CD8-positive, alpha-beta memory T cell (primary cell): ENCODE measurements around the gene TGIF1. TPM values are rescaled to one million over a fixed set of nuclear protein-coding genes. Genes with fewer than 3 reads are reported as not detected.
"Not testable (repeated sequence)": the region's sequence is repeated elsewhere in the genome, so short reads cannot be mapped to it uniquely, and the experiment has no call there.

ENCODE experiments used
- CTCF ChIA-PET: fragments of 350-600 bp; sonication (Branson Sonifier 250); formaldehyde crosslinking; loops from one replicate; lab custom pipeline; 2021; ENCODE audit warnings: antibody characterized with exemption; lab: Charles Lee
- POLR2A ChIA-PET: fragments of 350-600 bp; sonication (Branson Sonifier 250); formaldehyde crosslinking; loops from one replicate; lab custom pipeline; 2021; ENCODE audit warnings: antibody characterized with exemption; lab: Charles Lee
- DNase-seq, 5 donors: peaks; one replicate each; pipeline versions ENCODE4 v3.0.0 to v3.0.0-alpha.2; 2020 to 2022; ENCODE audit warnings: mixed read lengths in 1 of 5
- H3K27ac ChIP-seq: one replicate; pipeline ENCODE4 v1.7.0; 2013; ENCODE audit warnings: low read depth, mild to moderate bottlenecking, low read length, moderate library complexity
- H3K27me3 ChIP-seq: 2 replicates; pipeline ENCODE4 v1.7.0; 2013; ENCODE audit warnings: low read length, mild to moderate bottlenecking; ENCODE audit not compliant: insufficient read depth, poor library complexity, severe bottlenecking
- H3K36me3 ChIP-seq: 2 replicates; pipeline ENCODE4 v1.7.0; 2013; ENCODE audit warnings: mild to moderate bottlenecking, low read length, moderate library complexity; ENCODE audit not compliant: insufficient read depth
- H3K4me1 ChIP-seq: 2 replicates; pipeline ENCODE4 v1.7.0; 2013; ENCODE audit warnings: mild to moderate bottlenecking, low read length, moderate library complexity; ENCODE audit not compliant: insufficient read depth
- H3K4me3 ChIP-seq: 2 replicates; pipeline ENCODE4 v1.7.0; 2013; ENCODE audit warnings: mild to moderate bottlenecking, low read length
- H3K9me3 ChIP-seq: 2 replicates; pipeline ENCODE4 v1.7.0; 2013; ENCODE audit warnings: mild to moderate bottlenecking, low read length
- H3K27ac Mint-ChIP-seq, 8 donors: one replicate each; pipeline ENCODE4 v1.8.0; 2020 to 2021; ENCODE audit warnings: mixed read lengths in 8 of 8, mild to moderate bottlenecking in 6 of 8, inconsistent platforms in 3 of 8, moderate library complexity in 3 of 8
- H3K27me3 Mint-ChIP-seq, 2 donors: one replicate each; pipeline ENCODE4 v1.8.0; 2020 to 2021; ENCODE audit warnings: mixed read lengths in 2 of 2, mild to moderate bottlenecking in 1 of 2, moderate library complexity in 1 of 2
- H3K36me3 Mint-ChIP-seq, 3 donors: one replicate each; pipeline ENCODE4 v1.8.0; 2020 to 2021; ENCODE audit warnings: mixed read lengths in 3 of 3, inconsistent platforms in 1 of 3, mild to moderate bottlenecking in 1 of 3
- H3K4me1 Mint-ChIP-seq, 3 donors: one replicate each; pipeline ENCODE4 v1.8.0; 2020 to 2021; ENCODE audit warnings: mixed read lengths in 3 of 3, inconsistent platforms in 1 of 3, mild to moderate bottlenecking in 1 of 3
- H3K4me3 Mint-ChIP-seq, 7 donors: one replicate each; pipeline ENCODE4 v1.8.0; 2020 to 2021; ENCODE audit warnings: mixed read lengths in 7 of 7, mild to moderate bottlenecking in 6 of 7, moderate library complexity in 4 of 7, inconsistent platforms in 2 of 7
- H3K9me3 Mint-ChIP-seq, 5 donors: one replicate each; pipeline ENCODE4 v1.8.0; 2020 to 2022; ENCODE audit warnings: mixed read lengths in 5 of 5, mild to moderate bottlenecking in 3 of 5, moderate library complexity in 2 of 5, inconsistent platforms in 1 of 5
- polyA plus RNA-seq: library from polyadenylated mRNA; unstranded; fragments of 300-500 nt; fragmentation: Illumina TruSeq; gene quantifications from one replicate; pipeline ENCODE4 v1.2.3, GENCODE V29; 2021
- total RNA-seq, 2 experiments: library from RNA; stranded (reverse); gene quantifications; one replicate each; pipeline ENCODE4 v1.2.3, GENCODE V29; 2021

The TGIF1 gene
- total and polyA plus RNA-seq, 3 experiments from 2014 or later, result 36.9 to 77.0 (median 38.3) TPM

DNA sequence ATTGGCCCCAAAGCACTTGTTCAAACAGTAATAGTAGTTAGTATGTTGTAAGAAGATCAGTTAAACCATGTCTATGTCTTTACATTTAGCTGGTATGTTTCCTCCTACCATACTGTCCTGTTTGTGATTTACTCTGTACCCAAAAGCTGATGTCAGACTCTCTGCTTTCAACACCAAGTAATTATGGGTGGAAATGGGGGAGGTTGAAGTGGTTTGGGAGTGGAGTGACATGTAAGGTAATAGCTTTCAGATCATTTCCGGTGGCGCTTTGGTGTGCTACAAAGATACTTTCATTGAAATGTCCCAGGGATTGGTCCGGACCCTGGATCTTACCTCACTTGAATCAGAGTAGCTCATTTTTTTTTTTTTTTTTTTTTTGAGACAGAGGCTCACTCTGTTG lies 39.7 kb upstream of the TGIF1 start:
- H3K4me1 Mint-ChIP-seq, result peaks cover 7 to 14% (median 12%) of the 10 kb centered on the region in 3 donors
- no peak for DNase-seq
- peaks cover 0 to 1% of the 10 kb centered on the region in 2 donors for H3K27me3 Mint-ChIP-seq
- no peak overlapping the region for H3K4me3 Mint-ChIP-seq
- H3K9me3 ChIP-seq, result no peaks in the 10 kb centered on the region
- POLR2A ChIA-PET, result no interaction called here
- no peaks in the 10 kb centered on the region for H3K9me3 Mint-ChIP-seq
- CTCF ChIA-PET, result interaction anchor here (1.2 kb wide), 1 partner anchor 175 kb away, joined by 3 read pairs; no protein-coding TSS in a partner anchor
- no peaks in the 10 kb centered on the region for H3K27me3 ChIP-seq
- no peaks in the 10 kb centered on the region for H3K4me1 ChIP-seq
- H3K27ac ChIP-seq, result no peak overlapping the region
- peaks cover 0 to 1% (median 0%) of the 10 kb centered on the region in 3 donors for H3K36me3 Mint-ChIP-seq
- no peak overlapping the region for H3K4me3 ChIP-seq
- H3K36me3 ChIP-seq, result no peaks in the 10 kb centered on the region
- H3K27ac Mint-ChIP-seq, result no peak overlapping the region

GRCh38 chr18:3410876-3411275 lies 39.1 kb upstream of the TGIF1 start:
- CTCF ChIA-PET, result interaction anchor here (1.2 to 1.7 kb wide), 2 partner anchors 11 to 174 kb away, joined by 3 to 4 read pairs; no protein-coding TSS in a partner anchor
- H3K36me3 Mint-ChIP-seq, H3K4me1 ChIP-seq, H3K27me3 ChIP-seq, H3K4me3 ChIP-seq, H3K9me3 ChIP-seq, H3K27me3 Mint-ChIP-seq, H3K9me3 Mint-ChIP-seq, H3K27ac ChIP-seq, H3K4me3 Mint-ChIP-seq, H3K36me3 ChIP-seq, DNase-seq: not testable (repeated sequence)
- H3K27ac Mint-ChIP-seq, result peak overlapping the region in 1 of 8 donors; percentile 21
- peaks cover 7 to 14% (median 12%) of the 10 kb centered on the region in 3 donors for H3K4me1 Mint-ChIP-seq
- POLR2A ChIA-PET, result interaction anchor here (0.9 kb wide), 1 partner anchor 37 kb away, joined by 3 read pairs; no protein-coding TSS in a partner anchor

DNA sequence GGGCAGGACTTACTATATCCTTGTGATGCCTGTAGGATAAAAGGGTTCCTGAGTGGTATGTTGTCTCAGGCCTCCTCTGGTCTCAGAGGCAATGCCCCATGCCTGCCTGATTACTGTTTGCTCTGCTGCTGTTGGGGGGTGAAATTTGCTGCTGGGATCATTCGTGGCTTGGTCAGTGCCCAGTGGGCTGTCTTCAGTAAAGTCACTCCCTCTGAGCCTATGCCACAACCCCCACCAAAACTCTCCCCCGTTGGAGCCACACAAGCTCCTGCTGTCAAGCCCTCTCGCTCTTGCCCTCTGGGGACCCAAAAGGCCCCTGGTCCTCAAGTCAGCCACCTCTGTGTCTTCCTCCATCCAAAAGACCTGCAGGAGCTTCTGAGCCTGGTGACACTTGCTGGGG lies 38.6 kb upstream of the TGIF1 start:
- Histone ChIP-seq H3K36me3 (no peaks in the 10 kb centered on the region), H3K4me1 (no peaks in the 10 kb centered on the region), H3K4me3 (peak overlapping the region; percentile 20), H3K27ac (no peak overlapping the region), H3K27me3 (no peaks in the 10 kb centered on the region), H3K9me3 (no peaks in the 10 kb centered on the region)
- H3K27me3 Mint-ChIP-seq, result peaks cover 0 to 1% of the 10 kb centered on the region in 2 donors
- peak overlapping the region in 3 of 7 donors; percentile 26 to 68 (median 53) for H3K4me3 Mint-ChIP-seq
- H3K27ac Mint-ChIP-seq, result no peak overlapping the region
- ChIA-PET POLR2A (interaction anchor here (0.9 kb wide), 1 partner anchor 37 kb away, joined by 3 read pairs; no protein-coding TSS in a partner anchor), CTCF (interaction anchor here (1.2 to 1.7 kb wide), 3 partner anchors 12 to 254 kb away, joined by 3 to 4 read pairs (median 4); no protein-coding TSS in a partner anchor)
- peaks cover 0 to under 1% (median 0%) of the 10 kb centered on the region in 3 donors for H3K36me3 Mint-ChIP-seq
- H3K4me1 Mint-ChIP-seq, result peaks cover 7 to 14% (median 12%) of the 10 kb centered on the region in 3 donors
- no peaks in the 10 kb centered on the region for H3K9me3 Mint-ChIP-seq
- DNase-seq, result no peak

DNA sequence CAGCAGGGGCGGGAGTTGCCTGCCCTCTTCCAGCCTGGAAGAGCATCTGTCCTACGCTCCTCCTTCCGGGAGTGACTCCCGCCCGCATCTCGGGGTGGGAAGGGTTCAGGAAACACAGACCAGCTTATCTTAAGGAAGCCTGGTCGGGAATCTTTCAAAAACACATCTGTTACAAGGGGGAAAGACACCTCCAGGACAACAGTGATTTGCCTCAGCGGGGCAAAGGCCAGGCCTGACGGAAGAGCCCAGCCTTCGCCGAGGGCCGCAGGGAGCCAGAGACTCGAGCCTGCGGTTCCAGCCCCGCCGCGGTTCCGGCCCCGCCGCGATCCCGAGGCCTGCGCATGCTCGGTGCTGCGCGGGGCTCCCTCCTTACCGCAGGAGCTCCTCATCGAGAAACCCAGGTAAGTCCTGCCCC lies 38.1 kb upstream of the TGIF1 start:
- H3K4me1 Mint-ChIP-seq, result peaks cover 7 to 14% (median 12%) of the 10 kb centered on the region in 3 donors
- H3K36me3 ChIP-seq, result no peaks in the 10 kb centered on the region
- H3K4me1 ChIP-seq, result no peaks in the 10 kb centered on the region
- H3K9me3 Mint-ChIP-seq, result no peaks in the 10 kb centered on the region
- H3K36me3 Mint-ChIP-seq, result no peaks in the 10 kb centered on the region
- H3K27ac Mint-ChIP-seq, result no peak overlapping the region
- H3K27ac ChIP-seq, result no peak overlapping the region
- peak in 3 of 5 donors; percentile 8 to 25 (median 9) for DNase-seq
- H3K27me3 Mint-ChIP-seq, result peaks cover 0 to 1% of the 10 kb centered on the region in 2 donors
- no peaks in the 10 kb centered on the region for H3K27me3 ChIP-seq
- no peaks in the 10 kb centered on the region for H3K9me3 ChIP-seq
- peak overlapping the region; percentile 20 for H3K4me3 ChIP-seq
- ChIA-PET CTCF (interaction anchor here (0.5 to 1.7 kb wide), 4 partner anchors 12 to 253 kb away, joined by 3 to 4 read pairs (median 4); no protein-coding TSS in a partner anchor), POLR2A (interaction anchor here (0.9 kb wide), 1 partner anchor 36 kb away, joined by 3 read pairs; no protein-coding TSS in a partner anchor)
- peak overlapping the region; percentile 53 to 78 (median 65) for H3K4me3 Mint-ChIP-seq

GRCh38 chr18:3412528-3412927 lies 37.4 kb upstream of the TGIF1 start:
- H3K27ac ChIP-seq, H3K36me3 Mint-ChIP-seq, H3K9me3 ChIP-seq, H3K27me3 Mint-ChIP-seq, DNase-seq, H3K36me3 ChIP-seq, H3K9me3 Mint-ChIP-seq, H3K4me1 ChIP-seq, H3K27me3 ChIP-seq, H3K27ac Mint-ChIP-seq, H3K4me3 ChIP-seq: not testable (repeated sequence)
- POLR2A ChIA-PET, result interaction anchor here (0.5 kb wide), 1 partner anchor 31 kb away, joined by 5 read pairs; no protein-coding TSS in a partner anchor
- peak overlapping the region in 5 of 7 donors; percentile 26 to 70 (median 44) for H3K4me3 Mint-ChIP-seq
- peaks cover 7 to 14% (median 12%) of the 10 kb centered on the region in 3 donors for H3K4me1 Mint-ChIP-seq
- CTCF ChIA-PET, result interaction anchor here (0.5 to 1.7 kb wide), 5 partner anchors 13 to 253 kb away, joined by 3 to 4 read pairs (median 4); no protein-coding TSS in a partner anchor

DNA sequence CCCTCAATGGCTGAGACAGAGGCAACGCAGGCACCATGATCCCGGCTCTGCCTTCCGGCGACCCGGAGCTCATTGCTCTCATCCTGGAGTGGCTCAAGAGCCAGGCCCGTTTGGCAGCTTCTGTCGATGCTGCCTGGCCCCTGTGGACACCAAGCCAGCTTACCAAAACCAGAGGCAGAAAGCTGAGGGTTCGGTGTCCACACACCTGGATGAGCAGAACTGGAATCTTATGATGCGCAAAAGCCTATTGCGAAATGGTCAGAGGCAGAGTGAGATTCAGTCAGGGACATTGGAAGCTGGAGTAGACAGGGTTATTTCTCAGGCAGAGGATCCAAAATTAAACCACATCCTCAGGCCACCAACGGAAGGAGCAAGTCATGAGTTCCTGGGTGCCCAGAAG lies 34.9 kb upstream of the TGIF1 start:
- Mint-ChIP-seq H3K9me3 (no peaks in the 10 kb centered on the region), H3K27me3 (no peaks in the 10 kb centered on the region), H3K36me3 (peaks cover 0 to 1% (median 0%) of the 10 kb centered on the region in 3 donors), H3K4me3 (no peak overlapping the region), H3K27ac (peak overlapping the region in 1 of 8 donors; percentile 36), H3K4me1 (peaks cover 7 to 14% (median 12%) of the 10 kb centered on the region in 3 donors)
- Histone ChIP-seq H3K9me3 (no peaks in the 10 kb centered on the region), H3K27me3 (no peaks in the 10 kb centered on the region), H3K27ac (no peak overlapping the region), H3K4me3 (no peak overlapping the region), H3K36me3 (no peaks in the 10 kb centered on the region), H3K4me1 (no peaks in the 10 kb centered on the region)
- CTCF ChIA-PET, result no interaction called here
- POLR2A ChIA-PET, result no interaction called here
- no peak for DNase-seq

- no peaks in the 10 kb centered on the region for H3K4me1 Mint-ChIP-seq
- no peak overlapping the region for H3K27ac ChIP-seq
- H3K9me3 ChIP-seq, result no peaks in the 10 kb centered on the region
- no peak overlapping the region for H3K4me3 Mint-ChIP-seq
- peaks cover 0 to 6% (median 0%) of the 10 kb centered on the region in 5 donors for H3K9me3 Mint-ChIP-seq
- ChIA-PET POLR2A (no interaction called here), CTCF (no interaction called here)
- H3K4me3 ChIP-seq, result no peak overlapping the region
- H3K36me3 ChIP-seq, result no peaks in the 10 kb centered on the region
- H3K27me3 Mint-ChIP-seq, result no peaks in the 10 kb centered on the region
- no peaks in the 10 kb centered on the region for H3K4me1 ChIP-seq
- no peak for DNase-seq
- H3K27me3 ChIP-seq, result no peaks in the 10 kb centered on the region
- H3K36me3 Mint-ChIP-seq, result peaks cover 0 to 1% (median 0%) of the 10 kb centered on the region in 3 donors
- peak overlapping the region in 1 of 8 donors; percentile 24 for H3K27ac Mint-ChIP-seq
Measured at GRCh38 chr18:3418083-3418482, 31.9 kb upstream of the TGIF1 start.

GRCh38 chr18:3420919-3421279 lies 29.1 kb upstream of the TGIF1 start:
- Histone ChIP-seq H3K36me3 (no peaks in the 10 kb centered on the region), H3K27me3 (no peaks in the 10 kb centered on the region), H3K27ac (no peak overlapping the region), H3K4me3 (no peak overlapping the region), H3K4me1 (no peaks in the 10 kb centered on the region), H3K9me3 (no peaks in the 10 kb centered on the region)
- H3K27ac Mint-ChIP-seq, result no peak overlapping the region
- peaks cover 0 to 6% (median 0%) of the 10 kb centered on the region in 5 donors for H3K9me3 Mint-ChIP-seq
- no peak overlapping the region for H3K4me3 Mint-ChIP-seq
- ChIA-PET CTCF (interaction anchor here (0.9 kb wide), 1 partner anchor 34 kb away, joined by 3 read pairs; no protein-coding TSS in a partner anchor), POLR2A (no interaction called here)
- no peaks in the 10 kb centered on the region for H3K27me3 Mint-ChIP-seq
- H3K36me3 Mint-ChIP-seq, result peaks cover 0 to 1% (median 0%) of the 10 kb centered on the region in 3 donors
- no peak for DNase-seq
- no peaks in the 10 kb centered on the region for H3K4me1 Mint-ChIP-seq
